Activated CD4-positive, alpha-beta T cell treated with anti-CD3 and anti-CD28 coated beads for 36 hours (primary cell): ENCODE measurements around the gene OR2G6. TPM values are rescaled to one million over a fixed set of nuclear protein-coding genes. Genes with fewer than 3 reads are reported as not detected.

Experiments
- ATAC-seq: fragments of 200-7000 bp; cut with Tn5 transposase; one replicate; pipeline ENCODE4 v1.10.0; 2021; ENCODE audit warnings: mild to moderate bottlenecking, moderate library complexity
- CTCF ChIA-PET: fragments of 350-600 bp; sonication (Branson Sonifier 250); formaldehyde crosslinking; loops from one replicate; lab custom pipeline; 2021; ENCODE audit warnings: antibody characterized with exemption; lab: Charles Lee
- POLR2A ChIA-PET: fragments of 350-600 bp; sonication (Branson Sonifier 250); formaldehyde crosslinking; loops from one replicate; lab custom pipeline; 2021; ENCODE audit warnings: antibody characterized with exemption, inconsistent platforms; lab: Charles Lee
- DNase-seq: peaks from one replicate; pipeline ENCODE4 v3.0.0-alpha.2; 2020
- H3K27ac Mint-ChIP-seq: one replicate; pipeline ENCODE4 v1.8.0; 2021; ENCODE audit warnings: mixed read lengths
- H3K27me3 Mint-ChIP-seq: one replicate; pipeline ENCODE4 v1.8.0; 2021; ENCODE audit warnings: mixed read lengths
- H3K36me3 Mint-ChIP-seq: one replicate; pipeline ENCODE4 v1.8.0; 2021; ENCODE audit warnings: low read depth, mixed read lengths
- H3K4me1 Mint-ChIP-seq: one replicate; pipeline ENCODE4 v1.8.0; 2021; ENCODE audit warnings: mixed read lengths
- H3K4me3 Mint-ChIP-seq: one replicate; pipeline ENCODE4 v1.8.0; 2021; ENCODE audit warnings: mild to moderate bottlenecking, moderate library complexity, mixed read lengths
- H3K9me3 Mint-ChIP-seq: one replicate; pipeline ENCODE4 v1.8.0; 2021; ENCODE audit warnings: low read depth, mixed read lengths
- intact Hi-C, 2 experiments: fragments of 100-400 bp; cut with DNase I in 1 of 2; cut with micrococcal nuclease in 1 of 2; formaldehyde crosslinking; loops; one replicate each; pipeline versions ENCODE4 v1.14.2 to v1.15.1; 2022 to 2024; cut with DNase I, micrococcal nuclease
- total RNA-seq, 2 experiments: library from RNA; stranded (reverse); gene quantifications; one replicate each; pipeline ENCODE4 v1.2.3, GENCODE V29; 2021

The OR2G6 gene
- total RNA-seq, 2 experiments from 2014 or later: not detected

- POLR2A ChIA-PET: no interaction called here
- no peak overlapping the region for H3K27ac Mint-ChIP-seq
- no peaks in the 10 kb centered on the region for H3K9me3 Mint-ChIP-seq
- intact Hi-C loops: no loop called here
- ATAC-seq (peak; percentile 26), DNase-seq (no peak)
- CTCF ChIA-PET: no interaction called here
- no peaks in the 10 kb centered on the region for H3K36me3 Mint-ChIP-seq
- H3K27me3 Mint-ChIP-seq: no peaks in the 10 kb centered on the region
- H3K4me1 Mint-ChIP-seq: peaks cover 5% of the 10 kb centered on the region
- no peak overlapping the region for H3K4me3 Mint-ChIP-seq
Observed at GRCh38 chr1:248576260-248576980, 68.5 kb downstream of the OR2G6 start.

Other genes starting within 250 kb of the OR2G6 start
- gene OR2T33, start 230.1 kb upstream of the OR2G6 start, total RNA-seq: not detected
- not detected for gene OR2T12, start 204.6 kb upstream of the OR2G6 start, total RNA-seq
- gene OR2M7, start 183.5 kb upstream of the OR2G6 start, total RNA-seq: not detected
- gene OR14C36, start 159.3 kb upstream of the OR2G6 start, total RNA-seq: not detected
- gene OR2T4, start 146.4 kb upstream of the OR2G6 start, total RNA-seq: not detected
- not detected for gene OR2T6, start 132.3 kb upstream of the OR2G6 start, total RNA-seq
- not detected for gene OR2T1, start 105.0 kb upstream of the OR2G6 start, total RNA-seq
- not detected for gene OR2T2, start 62.4 kb upstream of the OR2G6 start, total RNA-seq
- gene OR2T3, start 34.7 kb upstream of the OR2G6 start, total RNA-seq: not detected
- not detected for gene OR2T5, start 19.5 kb upstream of the OR2G6 start, total RNA-seq
- gene OR2T29, start 54.7 kb downstream of the OR2G6 start, total RNA-seq: not detected
- not detected for gene OR2T34, start 66.7 kb downstream of the OR2G6 start, total RNA-seq
- gene OR2T10, start 89.6 kb downstream of the OR2G6 start, total RNA-seq: not detected
- gene OR2T11, start 127.0 kb downstream of the OR2G6 start, total RNA-seq: not detected
- not detected for gene OR2T35, start 137.2 kb downstream of the OR2G6 start, total RNA-seq
- not detected for gene OR2T27, start 147.5 kb downstream of the OR2G6 start, total RNA-seq
- not detected for gene OR14I1, start 194.7 kb downstream of the OR2G6 start, total RNA-seq
- not detected for gene LYPD8, start 247.7 kb downstream of the OR2G6 start, total RNA-seq